Fibroblast of villous mesenchyme (primary cell): ENCODE measurements around the gene HFM1. TPM values are rescaled to one million over a fixed set of nuclear protein-coding genes. Genes with fewer than 3 reads are reported as not detected.

ENCODE experiments used
- DNase-seq: peaks from one replicate; pipeline ENCODE4 v3.0.0-alpha.2; 2010; ENCODE audit warnings: low read depth
- H3K4me3 ChIP-seq: 2 replicates; pipeline ENCODE4 v1.5.1; 2011; ENCODE audit warnings: low read depth, mild to moderate bottlenecking, low read length
- total RNA-seq: library from RNA; depleted of rRNA; stranded (reverse); fragments of >200 nt; gene quantifications from 2 replicates; pipeline ENCODE4 v1.2.3, GENCODE V29; 2012
- TF ChIP-seq, protein P1 (sequence below): IDR thresholded peaks from 2 replicates; pipeline ENCODE4 v1.5.1; 2012; ENCODE audit warnings: low read depth, mild to moderate bottlenecking, low read length; ENCODE audit not compliant: insufficient read depth

Gene HFM1
- total RNA-seq, 1 donor: under 0.01 TPM

DNA sequence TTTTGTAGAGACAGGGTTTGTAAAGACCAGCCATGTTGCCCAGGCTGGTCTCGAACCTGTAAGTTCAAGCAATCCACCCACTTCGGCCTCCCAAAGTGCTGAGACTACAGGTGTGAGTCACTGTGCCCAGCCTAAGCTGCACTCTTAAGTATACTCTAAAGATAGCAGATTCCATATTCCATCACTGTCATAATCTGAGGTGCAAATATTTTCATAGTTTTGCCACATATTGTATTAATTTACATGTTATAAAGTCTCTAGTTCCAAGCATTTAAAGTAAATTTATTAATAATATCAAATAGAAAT, 121.3 kb downstream of the HFM1 start:
- DNase-seq: no peak
- no peak overlapping the region for H3K4me3 ChIP-seq
- TF ChIP-seq, protein P1, sequence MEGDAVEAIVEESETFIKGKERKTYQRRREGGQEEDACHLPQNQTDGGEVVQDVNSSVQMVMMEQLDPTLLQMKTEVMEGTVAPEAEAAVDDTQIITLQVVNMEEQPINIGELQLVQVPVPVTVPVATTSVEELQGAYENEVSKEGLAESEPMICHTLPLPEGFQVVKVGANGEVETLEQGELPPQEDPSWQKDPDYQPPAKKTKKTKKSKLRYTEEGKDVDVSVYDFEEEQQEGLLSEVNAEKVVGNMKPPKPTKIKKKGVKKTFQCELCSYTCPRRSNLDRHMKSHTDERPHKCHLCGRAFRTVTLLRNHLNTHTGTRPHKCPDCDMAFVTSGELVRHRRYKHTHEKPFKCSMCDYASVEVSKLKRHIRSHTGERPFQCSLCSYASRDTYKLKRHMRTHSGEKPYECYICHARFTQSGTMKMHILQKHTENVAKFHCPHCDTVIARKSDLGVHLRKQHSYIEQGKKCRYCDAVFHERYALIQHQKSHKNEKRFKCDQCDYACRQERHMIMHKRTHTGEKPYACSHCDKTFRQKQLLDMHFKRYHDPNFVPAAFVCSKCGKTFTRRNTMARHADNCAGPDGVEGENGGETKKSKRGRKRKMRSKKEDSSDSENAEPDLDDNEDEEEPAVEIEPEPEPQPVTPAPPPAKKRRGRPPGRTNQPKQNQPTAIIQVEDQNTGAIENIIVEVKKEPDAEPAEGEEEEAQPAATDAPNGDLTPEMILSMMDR: no peak

DNA sequence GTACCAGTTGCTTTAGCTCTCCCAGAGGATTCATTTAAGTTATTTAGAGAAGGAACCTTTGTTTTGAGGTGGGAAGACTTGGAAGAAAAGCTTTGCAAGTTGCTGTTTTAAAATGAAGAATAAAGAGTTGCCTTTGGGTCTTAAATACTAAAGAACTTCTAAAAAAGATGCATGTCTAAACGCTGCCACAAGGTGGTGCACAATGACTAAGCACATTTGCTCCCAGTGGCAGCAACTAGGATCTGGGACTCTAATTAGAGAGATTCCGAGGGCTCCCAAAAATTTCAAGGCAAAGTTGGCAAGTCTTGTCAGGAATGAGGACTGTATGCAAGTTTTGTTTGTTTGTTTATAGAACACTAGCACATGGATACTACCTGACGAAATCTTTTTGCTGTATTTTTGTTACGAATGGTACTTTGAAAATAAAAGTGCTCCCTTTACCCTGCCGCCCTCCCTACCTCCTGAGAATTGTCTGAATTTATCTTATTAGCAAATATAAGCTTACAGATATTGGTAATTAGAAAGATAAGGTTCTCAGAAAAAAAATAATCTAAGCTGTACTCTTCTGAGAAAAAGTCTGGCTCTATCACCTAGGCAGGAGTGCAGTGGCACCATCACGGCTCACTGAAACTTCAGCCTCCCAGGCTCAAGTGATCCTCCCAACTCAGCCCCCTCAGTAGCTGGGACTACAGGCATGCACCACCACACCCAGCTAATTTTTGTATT, 121.8 kb downstream of the HFM1 start:
- H3K4me3 ChIP-seq: no peak overlapping the region
- TF ChIP-seq, protein P1: peak; percentile 74
- DNase-seq: peak; percentile 78

DNA sequence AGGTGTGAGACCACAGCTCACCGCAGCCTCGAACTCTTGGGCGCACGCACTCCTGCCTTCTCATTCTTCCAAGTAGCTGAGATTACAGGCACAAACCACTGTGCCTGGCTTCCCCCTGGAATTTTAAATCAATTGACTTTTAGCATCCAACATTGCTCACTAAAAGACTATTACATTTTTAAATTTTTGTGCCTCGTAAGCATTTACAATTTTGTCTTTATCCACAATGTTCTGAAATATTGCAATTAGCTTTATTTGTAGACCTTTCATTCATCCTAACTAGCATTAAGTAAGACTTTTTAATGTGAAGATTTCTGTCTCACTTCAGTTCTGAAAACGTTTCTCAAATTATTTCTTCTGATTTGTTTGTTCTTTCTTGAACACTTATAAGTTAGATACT, 122.9 kb downstream of the HFM1 start:
- TF ChIP-seq, protein P1: no peak
- no peak overlapping the region for H3K4me3 ChIP-seq
- no peak for DNase-seq

DNA sequence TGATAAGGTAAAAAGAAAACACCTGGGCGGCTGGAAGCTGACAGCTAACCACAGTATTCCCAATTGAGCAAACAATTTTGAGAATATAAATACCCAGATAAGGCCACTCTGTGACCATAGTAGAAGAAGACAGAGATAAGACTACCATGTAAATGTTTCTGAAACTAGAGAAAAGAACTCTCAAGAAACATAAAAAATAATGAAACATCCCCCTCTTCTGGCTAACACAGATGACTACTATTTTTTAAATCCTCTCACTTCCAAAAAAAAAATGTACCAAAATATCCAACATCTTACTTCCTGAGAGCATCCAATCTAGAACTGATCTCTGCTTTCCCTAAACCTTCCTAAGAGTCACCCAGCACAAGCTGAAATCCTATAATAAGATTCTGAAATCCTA, 125.9 kb downstream of the HFM1 start:
- no peak overlapping the region for H3K4me3 ChIP-seq
- DNase-seq: peak; percentile 40
- TF ChIP-seq, protein P1: peak; percentile 37

DNA sequence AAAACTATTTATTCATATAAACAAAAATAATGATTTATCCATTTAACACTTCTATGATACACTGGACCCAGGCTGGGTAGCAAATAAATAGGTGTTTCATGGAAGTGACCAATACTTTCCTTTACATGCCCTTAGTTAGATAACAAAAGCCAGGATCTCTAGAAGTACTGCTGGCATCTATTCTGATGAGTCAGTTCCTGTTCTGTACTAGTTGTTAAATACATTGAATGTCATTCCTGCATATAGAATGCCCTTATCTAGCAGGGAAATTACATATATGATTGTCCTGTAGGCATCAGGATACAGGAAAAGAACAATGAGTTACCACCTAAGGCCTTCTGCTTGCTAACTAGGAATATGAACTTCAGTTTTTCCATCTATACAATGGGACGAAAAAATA, 130.8 kb downstream of the HFM1 start:
- TF ChIP-seq, protein P1: no peak
- DNase-seq: no peak

DNA sequence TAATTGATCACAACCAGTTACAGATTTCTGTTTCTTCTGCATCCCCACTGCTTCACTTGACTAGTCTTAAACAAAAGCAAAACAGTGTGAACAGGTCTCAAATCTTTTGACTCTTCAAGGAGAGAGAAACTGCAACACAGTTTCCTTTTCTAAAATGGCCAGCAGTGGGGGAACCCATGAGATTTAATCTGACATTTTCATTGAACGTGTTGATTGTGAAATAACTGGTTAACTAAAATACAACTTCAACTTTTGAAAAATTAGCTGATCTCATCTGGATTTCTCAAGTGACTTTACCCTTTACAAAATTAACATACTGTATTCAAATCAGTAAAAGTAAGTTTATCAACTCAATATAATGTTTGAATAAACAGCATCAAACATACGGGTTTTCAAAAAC, 143.0 kb downstream of the HFM1 start:
- H3K4me3 ChIP-seq: no peak overlapping the region
- no peak for DNase-seq
- TF ChIP-seq, protein P1: no peak

More for the DNA sequence above, 130.8 kb downstream of the HFM1 start:
- H3K4me3 ChIP-seq: no peak overlapping the region

DNA sequence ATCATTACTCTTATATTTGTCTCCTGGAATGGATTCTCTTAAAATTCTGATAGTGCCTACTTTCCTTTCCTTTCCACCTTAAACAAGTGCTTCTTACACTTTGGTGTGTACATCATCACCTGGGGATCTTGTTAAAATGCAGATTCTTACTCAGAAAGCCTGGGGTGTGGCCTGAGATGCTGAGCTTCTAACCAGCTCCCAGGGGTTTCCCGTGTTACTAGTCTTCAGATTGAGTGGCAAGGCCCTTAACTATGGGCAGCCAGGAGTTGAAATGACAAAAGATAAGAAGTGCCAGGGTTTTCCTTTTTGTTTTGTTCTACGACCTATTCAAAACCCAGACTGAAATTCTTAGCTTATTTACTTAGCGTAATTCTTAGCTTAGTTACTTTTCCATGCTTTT, 159.2 kb downstream of the HFM1 start:
- TF ChIP-seq, protein P1: no peak
- no peak overlapping the region for H3K4me3 ChIP-seq
- DNase-seq: no peak
